ENCODE data around the gene PKHD1. TPM values are rescaled to one million over a fixed set of nuclear protein-coding genes. Genes with fewer than 3 reads are reported as not detected.
A peak's percentile ranks its signal among the peaks of the same experiment; 100 is the strongest.
"Not testable (repeated sequence)": the region's sequence is repeated elsewhere in the genome, so short reads cannot be mapped to it uniquely, and the experiment has no call there.

PKHD1 gene
- total and polyA plus RNA-seq, 4 experiments from 2014 or later = not detected

DNA sequence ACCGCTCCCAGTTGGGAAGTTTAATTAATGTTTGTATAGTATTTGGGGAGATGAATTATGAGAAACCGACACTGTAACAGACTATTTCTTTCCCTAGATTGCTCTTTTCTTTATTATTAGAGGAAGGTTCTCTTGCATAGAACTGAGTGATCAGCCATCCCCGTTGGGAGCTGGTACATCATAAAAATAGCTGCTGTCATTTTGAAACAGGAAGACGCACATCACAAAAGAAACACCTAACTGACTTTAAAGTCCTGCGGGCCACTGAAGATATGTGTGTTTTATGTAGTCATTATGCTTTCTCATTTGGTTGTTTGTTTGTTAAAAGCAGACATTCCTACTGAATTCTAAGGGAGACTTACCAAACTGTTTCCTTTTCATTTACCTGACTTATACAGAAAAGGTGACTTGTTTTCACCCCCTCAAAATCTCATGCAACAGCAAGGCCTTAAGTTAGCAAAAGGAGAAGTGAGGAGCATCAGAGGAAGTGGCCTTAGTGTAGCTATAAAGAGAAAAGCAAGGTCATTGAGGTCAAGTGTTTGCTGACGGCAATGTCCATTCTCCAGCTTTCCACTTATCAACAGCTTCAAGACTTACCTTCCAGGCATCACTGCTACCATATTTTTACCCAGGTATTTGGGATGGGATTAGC, 91.0 kb downstream of the PKHD1 start:
- POLR2A ChIA-PET (ENCODE audit: partially characterized antibody) = no interaction called here
- Mint-ChIP-seq H3K9me3 (peaks cover 0 to 4% (median 0%) of the 10 kb centered on the region in 8 donors), H3K36me3 (no peaks in the 10 kb centered on the region), H3K4me1 (no peaks in the 10 kb centered on the region), H3K4me3 (no peak overlapping the region), H3K27me3 (peaks cover 5 to 6% of the 10 kb centered on the region in 2 donors), H3K27ac (no peak overlapping the region)
- H3K9me3 ChIP-seq (ENCODE audit: control insufficient read depth in 1 of 2, low read length in 2 of 2) = no peaks in the 10 kb centered on the region
- no peaks in the 10 kb centered on the region for H3K4me1 ChIP-seq (ENCODE audit: insufficient read depth, low read length)
- no peak overlapping the region for H3K27ac ChIP-seq (ENCODE audit: low read depth, low read length)
- DNase-seq = no peak
- no peak overlapping the region for H3K4me3 ChIP-seq (ENCODE audit: low read length in 2 of 2)
- CTCF ChIA-PET (ENCODE audit: partially characterized antibody) = interaction anchor here (2.4 kb wide), 1 partner anchor 23 kb away, joined by 6 read pairs; no protein-coding TSS in a partner anchor
- intact Hi-C loops (cut with micrococcal nuclease) = no loop called here
- H3K36me3 ChIP-seq (ENCODE audit: insufficient read depth, low read length) = no peaks in the 10 kb centered on the region
- no peaks in the 10 kb centered on the region for H3K27me3 ChIP-seq (ENCODE audit: insufficient read depth, low read length)

DNA sequence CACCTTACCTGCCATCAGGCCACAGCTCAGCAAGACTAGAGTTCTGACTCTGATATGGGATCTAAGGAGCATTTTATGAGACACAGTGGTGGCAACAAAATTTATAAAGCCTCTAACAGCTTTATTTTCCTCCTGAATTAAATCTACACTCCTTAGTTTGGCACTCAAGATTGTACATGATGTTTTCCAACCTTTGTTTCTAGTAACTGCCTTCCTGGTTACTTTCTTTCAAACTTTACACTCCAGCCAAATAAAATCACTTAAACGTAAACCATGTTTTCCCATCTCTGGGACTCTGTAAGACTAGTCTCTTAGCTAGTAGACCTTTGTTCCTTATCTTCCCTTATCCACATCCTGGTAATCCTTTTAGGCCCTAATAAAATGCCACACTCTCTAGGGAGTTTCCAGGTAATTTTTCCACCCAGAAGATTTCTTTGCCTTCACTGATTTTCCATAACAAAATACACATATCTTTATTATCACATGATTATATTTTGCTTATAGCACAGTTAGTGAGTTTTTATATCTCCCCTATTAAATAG, 92.1 kb downstream of the PKHD1 start:
- Histone ChIP-seq H3K27me3 (ENCODE audit: insufficient read depth, low read length) (no peaks in the 10 kb centered on the region), H3K27ac (ENCODE audit: low read depth, low read length) (no peak overlapping the region), H3K36me3 (ENCODE audit: insufficient read depth, low read length) (no peaks in the 10 kb centered on the region), H3K4me3 (ENCODE audit: low read length in 2 of 2) (no peak overlapping the region), H3K9me3 (ENCODE audit: control insufficient read depth in 1 of 2, low read length in 2 of 2) (no peaks in the 10 kb centered on the region), H3K4me1 (ENCODE audit: insufficient read depth, low read length) (no peaks in the 10 kb centered on the region)
- CTCF ChIA-PET (ENCODE audit: partially characterized antibody) = interaction anchor here (2.4 kb wide), 1 partner anchor 24 kb away, joined by 6 read pairs; no protein-coding TSS in a partner anchor
- POLR2A ChIA-PET (ENCODE audit: partially characterized antibody) = no interaction called here
- Mint-ChIP-seq H3K9me3 (peaks cover 0 to 6% (median under 1%) of the 10 kb centered on the region in 8 donors), H3K4me1 (no peaks in the 10 kb centered on the region), H3K27ac (no peak overlapping the region), H3K36me3 (no peaks in the 10 kb centered on the region), H3K27me3 (peaks cover 5 to 6% of the 10 kb centered on the region in 2 donors), H3K4me3 (no peak overlapping the region)
- no peak for DNase-seq
- intact Hi-C loops (cut with micrococcal nuclease) = no loop called here

DNA sequence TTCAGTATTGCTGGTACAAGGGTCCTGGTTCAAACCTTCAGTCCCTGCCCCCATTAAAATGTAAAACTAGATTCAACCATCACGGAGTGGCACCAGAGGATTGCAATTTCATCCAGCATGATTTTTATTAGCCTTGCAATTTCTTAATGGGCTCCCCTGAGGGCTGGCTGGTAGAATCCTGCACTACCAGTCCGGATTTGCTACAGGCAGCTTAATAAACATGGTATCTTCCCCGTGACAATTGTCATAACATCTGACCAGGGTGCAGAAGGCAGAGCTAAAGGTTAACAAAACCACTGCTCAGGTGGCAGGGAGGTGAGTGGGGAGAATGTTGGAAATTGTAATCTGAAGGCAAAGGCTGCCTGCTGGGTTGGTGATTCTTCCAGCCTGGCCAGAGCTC, 94.5 kb downstream of the PKHD1 start:
- H3K4me1 Mint-ChIP-seq = peaks cover 0 to 1% (median 0%) of the 10 kb centered on the region in 4 donors
- intact Hi-C loops (cut with micrococcal nuclease) = no loop called here
- no peak overlapping the region for H3K4me3 Mint-ChIP-seq
- Histone ChIP-seq H3K4me3 (ENCODE audit: low read length in 2 of 2) (no peak overlapping the region), H3K4me1 (ENCODE audit: insufficient read depth, low read length) (no peaks in the 10 kb centered on the region), H3K36me3 (ENCODE audit: insufficient read depth, low read length) (no peaks in the 10 kb centered on the region), H3K27me3 (ENCODE audit: insufficient read depth, low read length) (no peaks in the 10 kb centered on the region), H3K9me3 (ENCODE audit: control insufficient read depth in 1 of 2, low read length in 2 of 2) (no peaks in the 10 kb centered on the region), H3K27ac (ENCODE audit: low read depth, low read length) (no peak overlapping the region)
- H3K9me3 Mint-ChIP-seq = peaks cover 0 to 7% (median 3%) of the 10 kb centered on the region in 8 donors
- ChIA-PET CTCF (ENCODE audit: partially characterized antibody) (no interaction called here), POLR2A (ENCODE audit: partially characterized antibody) (no interaction called here)
- H3K27me3 Mint-ChIP-seq = peaks cover 0 to 3% of the 10 kb centered on the region in 2 donors
- no peaks in the 10 kb centered on the region for H3K36me3 Mint-ChIP-seq
- no peak for DNase-seq
- no peak overlapping the region for H3K27ac Mint-ChIP-seq

DNA sequence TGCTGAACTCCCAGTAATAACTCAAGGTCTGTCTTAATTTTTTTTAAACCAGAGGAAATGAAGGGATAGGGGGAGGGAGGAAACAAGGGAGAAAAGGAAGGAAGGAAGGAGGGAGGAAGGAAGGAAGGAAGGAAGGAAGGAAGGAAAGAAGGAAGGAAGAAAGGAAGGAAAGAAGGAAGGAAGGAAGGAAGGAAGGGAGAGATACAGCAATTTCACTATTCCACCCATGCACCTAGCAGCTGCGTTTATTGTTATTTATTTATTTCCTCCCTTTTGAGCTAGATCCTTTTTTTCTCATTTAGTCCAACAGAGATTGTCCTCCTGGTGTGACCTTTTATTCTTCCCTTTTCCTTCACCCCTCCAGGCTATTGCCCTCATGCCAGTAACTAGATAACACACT, 97.6 kb downstream of the PKHD1 start:
- no peaks in the 10 kb centered on the region for H3K4me1 ChIP-seq (ENCODE audit: insufficient read depth, low read length)
- Mint-ChIP-seq H3K36me3 (no peaks in the 10 kb centered on the region), H3K4me1 (peaks cover 0 to 1% (median 0%) of the 10 kb centered on the region in 4 donors), H3K4me3 (no peak overlapping the region), H3K27ac (peak overlapping the region in 1 of 7 donors; percentile 35), H3K27me3 (peaks cover 1 to 5% of the 10 kb centered on the region in 2 donors), H3K9me3 (peaks cover 0 to 7% (median 3%) of the 10 kb centered on the region in 8 donors)
- ChIA-PET POLR2A (ENCODE audit: partially characterized antibody) (no interaction called here), CTCF (ENCODE audit: partially characterized antibody) (no interaction called here)
- no peak overlapping the region for H3K27ac ChIP-seq (ENCODE audit: low read depth, low read length)
- DNase-seq = no peak
- no peaks in the 10 kb centered on the region for H3K27me3 ChIP-seq (ENCODE audit: insufficient read depth, low read length)
- H3K4me3 ChIP-seq (ENCODE audit: low read length in 2 of 2) = no peak overlapping the region
- no peaks in the 10 kb centered on the region for H3K36me3 ChIP-seq (ENCODE audit: insufficient read depth, low read length)
- intact Hi-C loops (cut with micrococcal nuclease) = no loop called here
- H3K9me3 ChIP-seq (ENCODE audit: control insufficient read depth in 1 of 2, low read length in 2 of 2) = no peaks in the 10 kb centered on the region

DNA sequence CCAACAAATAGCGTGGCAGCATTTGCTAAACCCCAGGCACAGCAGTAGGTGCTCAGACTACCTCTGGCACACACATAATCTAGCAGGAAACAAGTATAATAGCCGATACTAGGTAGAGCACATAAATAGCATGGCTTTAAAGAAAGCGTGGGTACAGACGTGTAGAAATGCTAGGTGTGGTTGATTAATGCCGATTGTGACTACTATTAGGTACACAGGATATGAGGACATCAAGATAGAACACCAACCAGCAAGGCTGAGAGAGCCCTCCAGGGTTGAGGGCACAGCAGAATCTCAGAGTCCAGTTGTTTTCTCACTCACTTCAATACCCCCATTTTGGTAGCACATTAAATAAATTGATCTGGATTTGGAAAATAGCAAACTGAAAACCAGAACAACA, 100.5 kb downstream of the PKHD1 start:
- Histone ChIP-seq H3K36me3 (ENCODE audit: insufficient read depth, low read length) (no peaks in the 10 kb centered on the region), H3K27me3 (ENCODE audit: insufficient read depth, low read length) (no peaks in the 10 kb centered on the region), H3K27ac (ENCODE audit: low read depth, low read length) (no peak overlapping the region), H3K4me1 (ENCODE audit: insufficient read depth, low read length) (no peaks in the 10 kb centered on the region), H3K4me3 (ENCODE audit: low read length in 2 of 2) (no peak overlapping the region), H3K9me3 (ENCODE audit: control insufficient read depth in 1 of 2, low read length in 2 of 2) (no peaks in the 10 kb centered on the region)
- intact Hi-C loops (cut with micrococcal nuclease) = no loop called here
- peaks cover 0 to 1% (median 0%) of the 10 kb centered on the region in 4 donors for H3K4me1 Mint-ChIP-seq
- ChIA-PET CTCF (ENCODE audit: partially characterized antibody) (no interaction called here), POLR2A (ENCODE audit: partially characterized antibody) (no interaction called here)
- H3K9me3 Mint-ChIP-seq = peaks cover 0 to 7% (median under 1%) of the 10 kb centered on the region in 8 donors
- H3K36me3 Mint-ChIP-seq = no peaks in the 10 kb centered on the region
- no peak overlapping the region for H3K27ac Mint-ChIP-seq
- DNase-seq = no peak
- H3K4me3 Mint-ChIP-seq = no peak overlapping the region
- H3K27me3 Mint-ChIP-seq = peaks cover 1 to 5% of the 10 kb centered on the region in 2 donors

DNA sequence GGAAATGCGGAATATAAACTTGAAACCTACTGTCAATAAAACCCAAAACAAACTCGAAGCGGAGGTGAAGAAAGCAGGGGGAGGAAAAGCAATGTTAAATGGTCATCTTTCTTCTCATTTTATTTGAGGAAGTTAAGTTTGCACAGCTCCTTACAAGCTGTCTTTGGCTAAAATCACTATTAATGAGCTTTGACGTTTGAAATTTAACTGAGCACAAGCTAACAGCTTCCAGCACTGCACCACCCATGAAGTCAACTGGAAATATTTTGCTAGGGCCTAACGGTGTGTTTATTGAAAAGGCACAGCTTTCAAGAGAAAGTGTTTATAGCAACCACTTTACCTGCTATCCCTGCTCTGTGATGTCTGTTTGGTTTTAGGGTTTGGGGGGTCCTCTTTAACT, 103.8 kb downstream of the PKHD1 start:
- Mint-ChIP-seq H3K27ac (no peak overlapping the region), H3K9me3 (peaks cover 0 to 4% (median 0%) of the 10 kb centered on the region in 8 donors), H3K36me3 (no peaks in the 10 kb centered on the region), H3K4me1 (no peaks in the 10 kb centered on the region), H3K4me3 (no peak overlapping the region), H3K27me3 (peaks cover 1 to 5% of the 10 kb centered on the region in 2 donors)
- no peak for DNase-seq
- Histone ChIP-seq H3K27me3 (ENCODE audit: insufficient read depth, low read length) (no peaks in the 10 kb centered on the region), H3K9me3 (ENCODE audit: control insufficient read depth in 1 of 2, low read length in 2 of 2) (no peaks in the 10 kb centered on the region), H3K4me3 (ENCODE audit: low read length in 2 of 2) (no peak overlapping the region), H3K36me3 (ENCODE audit: insufficient read depth, low read length) (no peaks in the 10 kb centered on the region), H3K27ac (ENCODE audit: low read depth, low read length) (no peak overlapping the region), H3K4me1 (ENCODE audit: insufficient read depth, low read length) (no peaks in the 10 kb centered on the region)
- ChIA-PET POLR2A (ENCODE audit: partially characterized antibody) (interaction anchor here (0.6 kb wide), 1 partner anchor 1203 kb away, joined by 3 read pairs; no protein-coding TSS in a partner anchor), CTCF (ENCODE audit: partially characterized antibody) (no interaction called here)
- intact Hi-C loops (cut with micrococcal nuclease) = no loop called here

DNA sequence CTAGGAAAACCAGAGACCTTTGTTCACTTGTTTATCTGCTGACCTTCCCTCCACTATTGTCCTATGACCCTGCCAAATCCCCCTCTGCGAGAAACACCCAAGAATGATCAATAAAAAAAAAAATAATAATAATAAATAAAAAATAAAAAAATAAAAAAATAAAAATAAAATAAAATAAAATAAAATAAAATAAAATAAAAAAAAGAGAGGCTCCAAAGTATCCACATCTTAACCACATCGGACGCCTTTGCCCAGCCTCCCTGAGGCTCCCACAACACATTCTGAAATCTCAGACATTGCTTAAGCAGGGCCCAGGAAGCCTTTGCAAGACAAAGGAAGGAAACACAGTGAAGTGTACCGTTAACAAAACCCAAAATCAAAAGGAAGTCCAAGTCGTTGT, 104.7 kb downstream of the PKHD1 start:
- POLR2A ChIA-PET (ENCODE audit: partially characterized antibody) = interaction anchor here (0.6 kb wide), 1 partner anchor 1204 kb away, joined by 3 read pairs; no protein-coding TSS in a partner anchor
- H3K27ac Mint-ChIP-seq; H3K27ac ChIP-seq (ENCODE audit: low read depth, low read length); H3K9me3 ChIP-seq (ENCODE audit: control insufficient read depth in 1 of 2, low read length in 2 of 2); H3K36me3 ChIP-seq (ENCODE audit: insufficient read depth, low read length); H3K9me3 Mint-ChIP-seq; H3K4me1 Mint-ChIP-seq; H3K27me3 Mint-ChIP-seq; H3K27me3 ChIP-seq (ENCODE audit: insufficient read depth, low read length); H3K4me3 ChIP-seq (ENCODE audit: low read length in 2 of 2); DNase-seq; H3K36me3 Mint-ChIP-seq; H3K4me1 ChIP-seq (ENCODE audit: insufficient read depth, low read length); H3K4me3 Mint-ChIP-seq; intact Hi-C loops (cut with micrococcal nuclease); CTCF ChIA-PET (ENCODE audit: partially characterized antibody): not testable (repeated sequence)
